Testis (tissue), 2 donors: ENCODE results near the gene KIAA1210.

Experiments used
- POLR2A ChIP-seq: fragments of 450-650 bp; IDR thresholded peaks from one replicate; pipeline ENCODE4 v1.6.1; 2017; ENCODE audit warnings: antibody characterized with exemption, mild to moderate bottlenecking, moderate library complexity
- TF ChIP-seq, protein P1 (sequence below), 3 experiments: fragments of 450-650 bp in 2 of 3; fragments of 200-600 bp in 1 of 3; sonication (generic) in 1 of 3; IDR thresholded peaks; one replicate each; pipeline ENCODE4 v1.5.1; 2016 to 2019; ENCODE audit warnings: antibody characterized with exemption in 3 of 3, mild to moderate bottlenecking in 2 of 3, moderate library complexity in 1 of 3

DNA sequence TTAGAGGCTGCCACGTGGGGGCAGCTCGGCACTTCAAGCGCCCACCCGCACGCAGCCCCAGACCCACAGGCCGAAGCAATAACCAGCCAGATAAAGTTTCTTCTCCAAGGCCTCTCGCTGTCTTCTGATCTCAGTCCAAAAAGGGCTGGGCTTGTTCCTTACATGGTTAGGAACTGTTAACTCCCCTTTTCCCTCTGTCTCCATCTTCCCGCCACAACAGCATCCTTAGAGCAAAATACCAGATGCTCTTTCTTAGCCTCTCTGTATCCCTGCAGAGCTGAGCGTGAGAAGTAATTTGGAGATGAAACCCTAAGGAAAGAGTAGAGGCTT is 23.4 kb upstream of the KIAA1210 start:
- TF ChIP-seq, protein P1, sequence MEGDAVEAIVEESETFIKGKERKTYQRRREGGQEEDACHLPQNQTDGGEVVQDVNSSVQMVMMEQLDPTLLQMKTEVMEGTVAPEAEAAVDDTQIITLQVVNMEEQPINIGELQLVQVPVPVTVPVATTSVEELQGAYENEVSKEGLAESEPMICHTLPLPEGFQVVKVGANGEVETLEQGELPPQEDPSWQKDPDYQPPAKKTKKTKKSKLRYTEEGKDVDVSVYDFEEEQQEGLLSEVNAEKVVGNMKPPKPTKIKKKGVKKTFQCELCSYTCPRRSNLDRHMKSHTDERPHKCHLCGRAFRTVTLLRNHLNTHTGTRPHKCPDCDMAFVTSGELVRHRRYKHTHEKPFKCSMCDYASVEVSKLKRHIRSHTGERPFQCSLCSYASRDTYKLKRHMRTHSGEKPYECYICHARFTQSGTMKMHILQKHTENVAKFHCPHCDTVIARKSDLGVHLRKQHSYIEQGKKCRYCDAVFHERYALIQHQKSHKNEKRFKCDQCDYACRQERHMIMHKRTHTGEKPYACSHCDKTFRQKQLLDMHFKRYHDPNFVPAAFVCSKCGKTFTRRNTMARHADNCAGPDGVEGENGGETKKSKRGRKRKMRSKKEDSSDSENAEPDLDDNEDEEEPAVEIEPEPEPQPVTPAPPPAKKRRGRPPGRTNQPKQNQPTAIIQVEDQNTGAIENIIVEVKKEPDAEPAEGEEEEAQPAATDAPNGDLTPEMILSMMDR (IDR thresholded peaks at IDR 0.05) = no peak
- TF ChIP-seq POLR2A = no peak
